Activated naive CD4-positive, alpha-beta T cell treated with anti-CD3 and anti-CD28 coated beads, Interleukin-2, amount 50 U/mL, for 16 hours (primary cell): ENCODE data around the gene NFATC1.

Experiments used
- DNase-seq: peaks from one replicate; pipeline ENCODE4 v3.0.0-alpha.2; 2020

The NFATC1 gene

DNA sequence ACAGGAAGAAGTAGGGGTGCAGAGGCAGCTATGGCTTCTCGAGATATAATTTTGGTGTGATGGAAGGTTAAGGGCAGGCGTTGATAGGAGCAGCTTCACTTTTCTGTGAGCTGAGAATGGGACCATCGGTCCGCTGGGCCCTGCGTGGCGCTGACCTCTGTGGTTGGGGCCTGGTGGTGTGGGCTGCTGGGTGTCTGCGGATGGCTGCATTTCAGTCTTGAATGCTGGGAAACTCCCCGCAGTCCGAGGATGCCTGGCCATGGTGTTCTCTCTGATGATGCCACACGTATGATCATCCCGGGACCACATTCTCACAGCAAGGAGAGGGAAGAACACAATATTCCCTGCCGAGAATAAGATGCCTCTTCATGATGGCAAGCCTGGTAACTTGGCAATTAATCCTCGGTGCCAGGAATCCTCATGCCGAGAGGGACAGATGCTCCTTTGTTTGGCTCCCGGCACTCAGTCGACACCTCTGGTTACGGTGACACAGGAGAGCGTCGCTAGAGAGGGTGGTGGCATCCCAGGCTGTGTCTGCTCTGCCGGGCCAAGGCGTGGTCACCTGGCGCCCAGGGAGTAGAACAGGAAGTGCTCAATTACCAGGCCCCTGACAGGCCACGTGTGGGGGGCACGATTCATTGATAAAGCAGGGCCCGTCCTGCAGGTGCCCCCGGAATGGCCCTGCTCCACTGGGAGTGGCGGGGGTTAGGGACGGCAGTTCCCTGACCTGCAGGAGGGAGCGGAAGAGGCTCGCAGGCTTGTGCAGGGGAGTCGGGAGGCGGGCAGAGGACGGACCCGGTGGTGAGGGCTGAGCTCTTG is 164.5 kb downstream of the NFATC1 start:
- peak; percentile 8 for DNase-seq

DNA sequence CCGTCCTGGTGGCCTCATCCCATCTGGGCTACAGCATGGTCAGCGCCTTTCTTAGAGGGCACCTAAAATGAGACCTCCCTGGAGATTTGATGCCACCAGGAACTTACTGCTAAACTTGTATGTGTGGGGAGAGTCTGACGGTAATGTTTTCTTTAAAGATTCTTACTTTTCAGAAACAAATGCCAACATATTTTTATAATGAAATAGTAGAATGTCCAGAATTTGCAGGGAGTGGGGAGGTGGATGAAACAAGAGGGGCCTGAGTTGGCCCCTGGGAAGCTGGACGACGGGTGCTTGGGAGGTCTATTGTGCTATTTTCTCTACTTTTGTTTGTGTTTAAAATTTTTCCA is 165.1 kb downstream of the NFATC1 start:
- no peak for DNase-seq

DNA sequence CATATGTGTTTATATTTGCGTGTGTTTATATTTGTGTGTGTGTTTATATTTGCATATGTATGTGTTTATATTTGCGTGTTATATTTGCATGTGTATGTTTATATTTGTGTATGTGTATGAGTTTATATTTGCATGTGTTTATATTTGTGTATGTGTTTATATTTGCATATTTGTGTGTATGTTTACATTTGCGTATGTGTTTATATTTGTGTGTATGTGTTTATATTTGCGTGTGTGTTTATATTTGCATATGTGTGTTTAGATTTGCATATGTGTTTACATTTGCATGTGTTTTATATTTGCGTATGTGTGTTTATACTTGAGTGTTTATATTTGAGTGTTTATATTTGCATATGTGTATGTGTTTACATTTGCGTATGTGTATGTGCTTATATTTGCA is 168.2 kb downstream of the NFATC1 start:
- no peak for DNase-seq

DNA sequence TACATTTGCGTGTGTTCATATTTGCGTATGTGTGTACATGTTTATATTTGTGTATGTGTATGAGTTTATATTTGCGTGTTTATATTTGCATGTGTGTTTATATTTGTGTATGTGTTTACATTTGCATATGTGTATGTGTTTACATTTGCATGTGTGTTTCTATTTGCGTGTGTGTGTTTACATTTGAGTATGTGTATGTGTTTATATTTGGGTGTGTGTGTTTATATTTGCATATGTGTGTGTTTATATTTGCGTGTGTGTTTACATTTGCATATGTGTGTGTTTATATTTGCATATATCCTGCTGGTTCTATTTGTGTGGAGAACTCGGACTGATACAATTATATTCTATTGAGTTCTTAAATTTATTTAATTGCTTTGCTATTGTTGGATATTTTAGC is 168.7 kb downstream of the NFATC1 start:
- no peak for DNase-seq

DNA sequence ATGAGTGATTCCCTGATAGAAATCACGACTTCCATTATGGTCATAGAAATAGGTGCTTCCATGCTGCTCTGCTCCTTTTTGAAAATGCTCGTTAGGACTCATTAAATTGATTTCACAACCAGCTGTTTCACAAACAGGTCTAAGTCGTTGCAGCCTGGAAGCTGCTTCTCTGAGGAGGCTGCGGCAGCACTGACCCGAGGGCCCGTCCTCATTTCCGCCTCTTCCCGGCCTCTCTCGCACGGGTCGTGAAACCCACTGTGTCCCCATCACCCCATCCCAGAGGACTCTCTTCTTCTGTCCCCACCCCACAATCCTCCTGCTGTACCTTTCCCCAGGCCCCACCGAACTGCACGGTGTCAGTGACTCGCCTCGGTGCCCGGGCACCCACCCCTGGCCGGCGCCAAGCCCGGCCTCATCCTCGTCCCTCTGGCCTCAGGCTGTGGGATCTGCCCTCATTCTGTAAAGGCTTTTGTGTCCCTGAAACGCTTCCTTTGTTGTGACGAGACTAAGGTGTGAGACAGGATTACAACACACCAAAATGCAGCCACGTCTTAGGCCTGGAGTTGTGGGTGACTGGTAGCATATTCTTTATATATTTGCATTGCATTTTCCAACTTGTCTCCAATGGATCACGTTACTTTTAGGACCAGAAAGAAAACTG is 171.2 kb downstream of the NFATC1 start:
- no peak for DNase-seq

DNA sequence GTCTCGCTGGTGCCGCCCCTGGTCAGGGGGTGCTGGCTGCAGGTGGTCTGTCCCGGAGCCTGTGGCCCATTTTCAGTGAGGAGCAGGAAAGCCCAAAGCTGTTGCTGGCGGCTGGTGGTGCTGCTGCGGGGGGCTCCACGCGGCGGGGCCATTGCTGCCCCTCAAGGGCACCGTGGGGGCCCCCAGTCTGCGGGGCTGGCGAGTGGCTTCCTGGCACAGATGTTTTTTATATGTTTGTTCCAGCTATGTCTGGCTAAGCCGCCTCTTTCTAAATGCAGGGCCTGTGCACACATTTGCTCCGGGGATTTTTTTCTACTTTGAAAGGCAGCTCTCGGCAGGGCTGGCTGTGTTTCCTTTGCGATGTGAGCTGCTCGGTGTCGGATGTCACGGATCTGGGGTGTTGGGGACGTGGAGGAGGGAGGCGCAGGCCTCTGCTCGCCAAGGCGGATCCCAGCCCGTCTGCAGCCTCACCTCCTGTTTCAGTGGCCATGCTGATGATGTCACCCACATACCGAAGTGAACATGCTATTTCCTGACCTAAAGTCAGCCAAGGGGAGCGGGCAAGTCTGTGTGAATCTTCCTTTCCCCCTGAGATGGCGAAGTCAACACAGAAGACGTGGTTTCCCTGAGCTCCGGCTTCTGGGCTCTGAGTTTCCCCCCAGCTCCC is 171.9 kb downstream of the NFATC1 start:
- DNase-seq: no peak

DNA sequence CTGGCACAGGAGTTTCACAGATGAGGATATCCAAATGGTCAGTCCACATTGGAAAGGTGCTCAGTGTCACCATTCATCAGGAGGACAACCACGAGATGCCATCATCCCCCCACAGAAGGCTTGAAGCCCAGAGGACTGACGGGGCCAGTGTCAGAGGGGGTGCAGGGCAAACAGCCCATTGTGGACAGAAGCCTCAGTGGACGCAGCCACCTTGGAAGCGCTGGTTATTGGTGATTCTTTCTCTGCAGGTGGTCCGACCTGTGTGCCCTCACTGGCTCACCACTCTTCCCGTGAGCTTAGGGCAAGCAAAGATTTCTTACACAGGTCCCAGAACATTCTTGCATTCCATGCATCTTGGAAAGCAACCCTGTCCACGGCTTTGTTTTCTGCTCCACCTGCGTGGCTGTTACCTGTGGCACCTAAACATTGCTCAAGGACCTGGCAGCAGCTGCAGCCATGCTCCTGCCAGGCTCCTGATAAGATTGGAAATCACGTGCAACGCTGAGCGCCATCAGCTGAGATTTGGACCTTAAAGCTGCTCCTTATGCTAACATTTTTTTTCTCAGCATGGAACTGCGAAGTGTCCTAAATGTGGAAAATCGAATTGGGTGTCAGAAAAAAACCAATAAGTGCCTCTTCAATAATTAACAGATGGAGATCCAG is 172.9 kb downstream of the NFATC1 start:
- DNase-seq: no peak

DNA sequence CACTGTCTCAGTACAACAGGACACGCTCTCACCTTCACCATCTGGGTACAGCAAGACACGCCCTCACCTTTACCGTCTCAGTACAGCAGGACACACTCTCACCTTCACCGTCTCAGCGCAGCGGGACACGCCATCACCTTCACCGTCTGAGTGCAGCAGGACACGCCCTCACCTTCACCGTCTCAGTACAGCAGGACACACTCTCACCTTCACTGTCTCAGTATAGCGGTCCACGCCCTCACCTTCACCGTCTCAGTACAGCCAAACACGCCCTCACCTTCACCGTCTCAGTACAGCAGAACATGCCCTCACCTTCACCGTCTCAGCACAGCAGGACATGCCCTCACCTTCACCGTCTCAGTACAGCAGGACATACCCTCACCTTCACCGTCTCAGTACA is 174.0 kb downstream of the NFATC1 start:
- no peak for DNase-seq

DNA sequence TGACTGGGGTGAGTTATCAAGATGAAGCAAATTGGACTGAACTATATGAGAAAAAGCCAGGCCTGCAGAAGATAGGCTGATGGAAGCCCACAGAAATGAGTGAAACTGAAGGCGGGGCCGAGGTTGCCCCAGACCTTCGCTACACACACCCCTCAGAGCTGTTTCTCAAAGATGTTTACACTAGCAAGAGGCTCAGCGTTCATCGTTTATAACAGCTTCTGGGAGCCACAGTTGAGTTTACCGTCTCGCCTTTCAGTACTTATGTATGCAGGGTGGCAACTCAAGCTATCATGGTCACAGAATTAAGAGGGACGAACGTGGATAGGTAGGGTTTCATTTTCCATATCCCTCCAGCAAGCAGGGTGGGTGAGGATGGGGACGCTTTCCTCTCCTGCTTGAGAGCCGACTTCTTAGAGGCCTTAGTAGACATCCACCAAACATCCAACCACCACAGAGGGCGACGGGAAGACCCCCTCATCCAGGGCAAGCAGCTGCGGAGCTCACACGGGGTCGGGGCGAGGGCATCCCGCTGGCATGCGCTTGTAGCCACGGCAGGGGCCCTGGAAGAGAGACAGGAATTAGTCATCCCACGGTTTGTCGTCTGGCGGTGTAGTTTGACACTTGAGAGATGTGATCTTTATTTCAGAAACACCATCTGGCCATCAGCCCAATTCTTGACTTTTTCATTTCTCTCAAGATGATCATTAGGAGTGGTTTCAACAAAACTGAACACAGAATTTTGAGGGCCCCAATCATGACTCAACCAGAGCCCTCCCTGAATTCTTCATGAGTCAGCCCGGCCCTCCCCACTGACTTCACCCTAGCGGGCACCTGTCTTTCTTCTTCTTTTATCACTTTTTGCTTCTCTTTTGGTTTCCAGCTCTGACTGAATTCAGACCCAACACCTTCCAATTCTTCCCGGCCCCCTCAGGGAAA is 174.8 kb downstream of the NFATC1 start:
- DNase-seq: peak; percentile 12

DNA sequence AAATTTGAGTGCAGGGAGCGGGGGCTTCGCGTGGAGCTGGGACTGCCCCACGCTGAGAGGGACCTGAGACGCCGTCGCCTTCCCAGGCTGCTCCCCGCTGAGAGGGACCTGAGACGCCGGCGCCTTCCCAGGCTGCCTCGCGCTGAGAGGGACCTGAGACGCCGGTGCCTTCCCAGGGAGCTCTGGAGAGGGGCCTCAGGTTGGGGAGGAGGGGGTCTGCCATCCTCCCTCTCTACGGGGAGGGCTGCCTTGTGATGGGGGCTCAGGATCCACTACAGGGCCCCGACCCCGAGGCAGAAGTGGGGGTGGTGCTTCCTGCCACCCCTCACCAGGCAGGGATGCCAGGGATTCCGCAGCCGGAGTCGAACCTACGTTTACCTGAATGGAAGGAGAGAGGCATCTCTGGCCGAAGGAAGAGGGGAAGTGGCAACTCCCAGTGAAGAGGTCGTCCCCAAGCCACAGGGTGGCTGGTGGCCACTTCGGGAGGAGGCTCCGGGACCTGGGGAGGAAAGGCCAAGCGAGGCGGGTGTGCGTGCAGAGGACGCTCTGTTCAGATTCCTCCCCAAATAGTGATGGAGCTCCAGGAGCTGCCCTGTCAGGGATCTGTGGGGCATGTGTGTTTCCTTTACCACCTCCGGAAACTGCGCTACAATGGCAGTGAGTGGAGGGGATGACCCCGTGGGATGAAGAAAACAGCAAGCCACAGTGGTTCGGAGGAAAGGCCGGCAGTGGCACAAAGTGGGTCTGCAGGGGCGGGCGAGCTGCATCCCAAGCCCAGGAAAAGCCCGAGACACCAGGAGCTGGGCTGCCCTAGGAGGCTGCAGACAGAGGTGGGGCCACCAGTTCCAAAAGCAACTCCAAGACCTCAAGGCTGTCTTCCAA is 175.7 kb downstream of the NFATC1 start:
- DNase-seq: peak; percentile 8

DNA sequence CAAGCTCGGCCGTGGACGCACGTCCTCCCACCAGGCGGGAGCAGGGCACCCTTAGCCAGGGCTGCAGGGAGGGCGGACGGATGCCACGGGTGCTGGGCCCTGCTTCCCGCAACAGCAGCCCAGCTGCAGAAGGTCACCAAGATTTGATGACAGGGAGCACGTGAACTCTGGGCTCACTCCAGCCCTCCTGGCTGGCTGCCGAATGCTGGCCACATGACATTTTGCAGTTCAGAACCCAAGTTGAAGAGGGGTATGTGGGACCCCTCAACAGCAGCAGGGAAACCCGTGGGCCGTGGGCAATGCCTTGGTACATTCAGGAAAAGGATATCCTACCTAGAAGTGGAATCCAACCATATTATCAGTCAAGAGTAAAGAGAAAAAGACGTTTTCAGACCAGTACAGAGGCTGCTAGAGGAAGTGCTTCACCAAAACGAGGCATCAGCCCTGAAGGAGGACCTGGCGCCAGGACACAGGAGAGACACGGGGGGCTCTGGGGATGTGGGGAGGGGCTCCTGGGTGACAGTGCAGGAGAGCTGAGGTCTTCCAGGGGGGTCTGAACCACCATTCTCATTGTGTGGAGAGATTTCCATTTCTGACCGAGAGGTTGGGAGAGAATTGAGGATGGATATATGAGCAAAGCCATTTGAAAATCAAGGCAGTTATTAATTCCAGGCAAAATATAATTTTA is 176.5 kb downstream of the NFATC1 start:
- DNase-seq: peak; percentile 2

DNA sequence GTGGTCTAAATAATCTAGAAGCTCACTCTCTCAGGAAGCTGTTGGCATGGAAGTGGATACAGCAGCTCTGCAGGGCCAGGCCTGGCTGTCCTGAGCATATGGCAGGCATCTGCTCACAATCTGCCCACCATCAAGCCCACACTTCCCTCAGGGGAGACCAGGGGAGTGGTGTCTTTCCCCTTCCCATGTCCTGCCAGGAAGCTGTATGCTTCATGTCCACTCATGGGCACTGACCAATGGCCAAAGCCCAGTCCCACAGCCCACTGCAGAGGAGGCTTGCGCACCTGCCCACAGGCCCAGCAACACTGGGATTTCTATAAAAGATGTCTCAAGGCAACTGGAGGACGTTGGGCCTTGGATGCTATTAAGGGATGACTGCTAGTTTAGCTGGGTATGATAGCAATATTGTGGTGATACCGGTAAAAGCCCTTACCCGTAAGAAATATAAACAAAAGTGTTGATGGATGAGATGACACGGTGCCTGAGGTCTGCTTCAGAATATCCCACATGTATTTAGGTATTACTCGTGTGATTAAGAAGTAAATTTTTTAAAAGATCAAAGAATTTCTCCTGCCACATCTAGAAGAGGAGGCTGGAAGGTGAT is 177.2 kb downstream of the NFATC1 start:
- DNase-seq: no peak

DNA sequence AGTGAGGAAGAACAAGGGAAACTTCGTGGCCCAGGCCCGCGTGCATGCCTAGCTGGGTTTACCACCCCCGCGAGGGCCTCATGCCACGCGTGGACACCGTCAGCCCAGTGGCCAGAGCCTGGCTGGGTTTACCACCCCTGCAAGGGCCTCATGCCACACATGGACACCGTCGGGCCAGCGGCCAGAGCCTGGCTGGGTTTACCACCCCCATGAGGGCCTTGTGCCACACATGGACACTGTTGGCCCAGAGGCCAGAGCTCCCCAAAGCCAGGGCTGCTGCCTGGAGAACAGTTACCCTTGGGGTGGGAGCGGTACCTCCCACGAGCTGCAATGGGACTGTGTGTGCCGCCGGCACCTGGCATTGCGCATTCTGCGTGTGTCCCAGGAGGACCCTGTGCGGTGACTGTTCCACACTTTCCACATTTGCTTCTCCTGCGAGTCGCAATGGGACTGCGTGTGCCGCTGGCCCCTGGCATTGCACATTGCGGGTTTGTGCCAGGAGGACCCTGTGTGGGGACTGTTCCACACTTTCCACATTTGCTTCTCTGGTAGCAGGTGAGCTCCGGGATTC is 178.3 kb downstream of the NFATC1 start:
- peak; percentile 4 for DNase-seq

DNA sequence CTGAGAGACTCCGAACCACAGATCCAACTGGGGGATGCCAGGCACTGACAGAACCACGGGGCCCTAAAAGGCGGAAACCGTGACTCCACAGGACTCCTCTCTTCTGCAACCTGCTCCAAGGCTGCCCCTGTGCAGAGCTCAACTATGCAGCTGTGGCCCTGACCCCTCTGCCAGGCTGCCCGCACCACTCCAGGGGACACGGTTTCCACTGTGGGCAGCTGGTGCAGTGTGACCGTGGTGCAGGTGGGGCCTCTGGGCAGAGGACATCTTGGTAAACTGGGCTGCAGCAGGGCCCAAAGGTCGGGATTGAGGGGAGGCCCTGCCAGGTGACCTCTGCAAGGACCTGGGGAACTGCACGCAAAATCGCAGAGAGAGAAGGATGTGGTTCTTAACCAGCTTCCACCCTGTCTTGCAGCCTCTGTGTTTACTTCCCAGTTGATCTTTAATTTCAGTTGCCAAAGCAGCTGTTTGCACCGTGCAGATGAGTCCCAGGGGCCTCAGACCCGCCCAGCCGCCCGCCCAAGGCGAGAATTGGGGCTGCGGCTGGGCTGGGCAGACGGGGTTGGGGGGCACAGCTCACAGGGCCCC is 179.3 kb downstream of the NFATC1 start:
- DNase-seq: no peak

DNA sequence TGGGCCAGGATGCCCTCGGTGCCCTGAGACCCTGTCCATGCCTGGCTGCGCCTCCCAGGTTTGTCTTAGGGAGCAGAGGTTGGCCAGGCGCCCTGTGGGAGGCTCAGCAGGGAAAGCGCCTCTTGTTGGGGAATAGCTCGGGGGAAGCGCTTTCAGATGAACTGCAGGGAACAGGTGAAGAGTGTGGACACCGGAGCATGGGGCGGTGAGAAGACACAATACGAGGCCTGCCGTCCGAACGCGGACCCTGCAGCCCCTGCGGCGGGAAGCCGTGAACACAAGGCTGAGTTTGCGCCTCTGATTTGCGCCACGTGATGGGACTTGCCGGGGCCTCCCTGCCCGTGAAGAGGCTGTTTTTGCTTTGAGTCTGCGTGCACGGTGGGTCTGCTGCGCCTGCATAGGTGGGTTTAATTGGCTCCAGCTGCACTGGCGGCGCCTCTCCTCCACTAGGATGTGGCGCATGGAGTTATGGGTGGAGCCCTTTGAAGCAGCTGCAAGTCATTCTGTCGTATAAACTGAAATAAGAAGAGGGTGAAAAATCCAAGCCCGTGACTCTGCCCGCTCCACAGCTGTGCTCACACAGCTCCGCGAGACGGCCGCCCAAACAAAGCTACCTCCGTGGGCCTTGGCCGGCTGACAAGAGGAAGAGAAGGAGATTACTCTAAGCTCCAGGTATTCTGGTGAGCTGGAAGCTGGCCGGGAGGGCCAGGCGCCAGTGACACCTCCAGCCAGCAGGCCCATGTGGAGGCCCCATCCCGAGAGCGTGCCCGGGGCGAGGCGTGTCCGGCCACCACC is 180.4 kb downstream of the NFATC1 start:
- peak; percentile 7 for DNase-seq

DNA sequence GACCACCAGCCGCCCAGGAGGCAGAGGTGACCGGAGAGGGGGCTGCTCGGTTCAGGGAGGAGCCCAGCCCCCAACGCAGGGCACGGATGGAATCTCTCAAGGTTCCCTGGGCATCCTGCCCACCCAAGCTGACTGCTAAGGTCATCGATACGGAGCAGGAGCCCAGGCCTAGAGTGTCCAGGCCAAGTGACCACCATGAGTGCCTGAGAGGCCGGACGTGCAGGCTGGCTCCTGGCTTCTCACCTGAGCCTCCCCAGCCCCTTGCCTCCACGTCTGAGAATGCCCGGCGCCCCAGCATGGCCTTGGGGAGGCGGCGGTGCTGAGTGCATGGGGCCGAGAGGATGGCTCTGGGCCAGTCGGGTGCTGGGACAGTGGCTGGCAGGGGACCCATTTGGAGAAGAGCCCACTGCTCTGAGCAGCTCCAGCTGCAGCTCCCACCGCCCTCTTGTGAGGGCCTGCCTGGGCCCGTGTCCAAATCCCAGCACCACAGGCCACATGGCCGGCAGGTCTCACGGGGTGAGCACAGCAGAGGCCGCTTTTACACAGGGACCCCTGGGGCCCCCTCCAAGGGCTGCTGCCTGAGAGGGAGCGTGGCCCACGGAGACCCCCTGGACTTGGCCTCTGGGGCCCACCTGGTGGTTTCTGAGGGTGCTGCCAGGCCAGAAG is 181.1 kb downstream of the NFATC1 start:
- no peak for DNase-seq

DNA sequence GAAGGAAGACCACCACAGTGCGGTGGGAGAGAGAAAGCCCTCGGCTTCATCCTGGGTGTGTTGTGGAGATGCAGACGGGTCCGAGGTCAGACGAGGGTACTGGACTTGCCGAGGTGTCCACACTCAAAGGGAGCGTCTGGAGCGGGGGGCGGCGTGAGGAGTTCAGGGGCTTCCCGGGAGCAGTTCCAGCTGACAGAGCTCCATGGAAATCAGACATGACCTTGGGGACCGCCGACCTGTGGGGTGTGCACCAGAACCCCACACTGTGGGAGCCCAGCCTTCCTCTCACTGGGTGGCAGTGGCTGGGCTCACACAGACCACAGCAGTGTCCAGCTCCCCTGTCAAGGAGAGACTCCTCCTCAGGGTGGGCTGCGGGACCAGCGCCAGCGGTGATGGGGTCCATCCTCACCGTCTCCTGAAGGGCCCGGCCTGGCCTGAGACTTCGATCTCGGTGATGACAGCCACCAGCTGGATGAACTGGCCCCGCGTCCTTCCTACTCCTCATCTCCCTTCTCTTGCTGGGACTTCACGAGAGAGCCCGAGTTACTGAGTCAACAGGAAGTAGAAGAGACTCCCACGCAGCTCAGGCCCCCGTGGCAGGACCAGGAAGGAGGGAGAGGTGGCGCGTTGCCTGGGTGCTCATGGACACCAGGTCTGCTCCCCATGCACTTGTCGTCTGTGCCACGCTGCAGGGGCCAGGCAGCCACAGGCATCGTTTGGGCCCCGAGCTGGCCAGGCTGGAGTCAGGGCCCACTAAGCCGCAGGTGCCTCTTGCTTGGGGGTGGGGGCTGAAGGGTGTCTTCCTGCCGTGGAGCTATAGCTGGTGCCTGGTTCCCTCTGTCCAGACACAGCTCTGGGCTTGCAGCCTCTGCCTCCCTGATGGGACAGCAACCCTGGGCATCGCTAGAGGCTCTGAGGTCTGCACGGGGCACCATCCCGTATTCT is 182.0 kb downstream of the NFATC1 start:
- DNase-seq: peak; percentile 6
